GM12864 (cell line): ENCODE data around the gene CREG1.

Experiments
- DNase-seq: peaks from one replicate; pipeline ENCODE4 v3.0.0-alpha.2; 2011; ENCODE audit warnings: low read depth
- H3K4me3 ChIP-seq: 2 replicates; pipeline ENCODE4 v1.5.1; 2011; ENCODE audit warnings: mild to moderate bottlenecking, low read depth, low read length, control low read depth
- TF ChIP-seq, protein P1 (sequence below): IDR thresholded peaks from 2 replicates; pipeline ENCODE4 v1.5.1; 2011; ENCODE audit warnings: low read depth, mild to moderate bottlenecking, moderate library complexity, low read length, control low read depth, inconsistent platforms; ENCODE audit errors: missing control alignments

Gene CREG1

DNA sequence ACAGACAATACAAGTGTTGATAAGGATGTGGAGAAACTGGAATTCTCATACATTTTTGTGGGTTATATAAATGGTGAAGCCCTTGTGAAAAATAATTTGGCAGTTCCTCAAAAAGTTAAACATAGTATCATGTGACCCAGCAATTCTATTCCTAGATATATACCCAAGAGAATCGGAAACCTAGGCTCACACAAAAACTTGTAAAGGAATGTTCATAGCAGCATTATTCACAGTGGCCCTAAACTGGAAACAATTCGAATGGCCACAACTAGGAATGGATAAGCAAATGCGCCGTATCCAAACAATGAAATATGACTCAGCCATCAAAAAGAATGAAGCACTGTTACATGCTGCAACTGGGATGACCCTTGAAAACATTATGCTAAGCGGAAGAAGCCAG lies 31.3 kb downstream of the CREG1 start:
- TF ChIP-seq, protein P1, sequence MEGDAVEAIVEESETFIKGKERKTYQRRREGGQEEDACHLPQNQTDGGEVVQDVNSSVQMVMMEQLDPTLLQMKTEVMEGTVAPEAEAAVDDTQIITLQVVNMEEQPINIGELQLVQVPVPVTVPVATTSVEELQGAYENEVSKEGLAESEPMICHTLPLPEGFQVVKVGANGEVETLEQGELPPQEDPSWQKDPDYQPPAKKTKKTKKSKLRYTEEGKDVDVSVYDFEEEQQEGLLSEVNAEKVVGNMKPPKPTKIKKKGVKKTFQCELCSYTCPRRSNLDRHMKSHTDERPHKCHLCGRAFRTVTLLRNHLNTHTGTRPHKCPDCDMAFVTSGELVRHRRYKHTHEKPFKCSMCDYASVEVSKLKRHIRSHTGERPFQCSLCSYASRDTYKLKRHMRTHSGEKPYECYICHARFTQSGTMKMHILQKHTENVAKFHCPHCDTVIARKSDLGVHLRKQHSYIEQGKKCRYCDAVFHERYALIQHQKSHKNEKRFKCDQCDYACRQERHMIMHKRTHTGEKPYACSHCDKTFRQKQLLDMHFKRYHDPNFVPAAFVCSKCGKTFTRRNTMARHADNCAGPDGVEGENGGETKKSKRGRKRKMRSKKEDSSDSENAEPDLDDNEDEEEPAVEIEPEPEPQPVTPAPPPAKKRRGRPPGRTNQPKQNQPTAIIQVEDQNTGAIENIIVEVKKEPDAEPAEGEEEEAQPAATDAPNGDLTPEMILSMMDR, result no peak
- DNase-seq, result no peak
- no peak overlapping the region for H3K4me3 ChIP-seq

DNA sequence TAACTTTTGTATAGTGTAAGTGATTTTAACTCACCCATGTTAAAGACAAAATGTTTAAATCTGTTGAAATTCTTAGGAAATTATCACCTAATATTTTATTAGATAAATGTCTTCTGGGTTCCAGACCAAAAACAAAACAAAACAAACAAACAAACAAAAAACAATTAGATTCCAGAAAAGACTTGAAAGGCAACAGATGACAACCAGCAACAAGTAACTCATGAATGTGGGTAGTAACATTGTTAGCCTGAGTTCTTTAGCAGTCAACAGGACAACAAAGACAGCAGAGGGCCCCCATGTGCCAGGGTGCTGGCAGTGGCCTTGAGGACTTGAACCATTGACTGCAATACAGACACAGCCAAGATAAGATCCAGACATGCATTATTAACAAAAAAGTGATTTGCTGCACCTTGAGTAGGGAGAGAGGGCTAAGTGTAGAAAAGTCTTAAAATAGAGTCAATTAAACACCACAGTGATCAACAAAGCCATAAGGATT lies 32.8 kb downstream of the CREG1 start:
- no peak for DNase-seq
- H3K4me3 ChIP-seq, result no peak overlapping the region
- TF ChIP-seq, protein P1, result no peak

DNA sequence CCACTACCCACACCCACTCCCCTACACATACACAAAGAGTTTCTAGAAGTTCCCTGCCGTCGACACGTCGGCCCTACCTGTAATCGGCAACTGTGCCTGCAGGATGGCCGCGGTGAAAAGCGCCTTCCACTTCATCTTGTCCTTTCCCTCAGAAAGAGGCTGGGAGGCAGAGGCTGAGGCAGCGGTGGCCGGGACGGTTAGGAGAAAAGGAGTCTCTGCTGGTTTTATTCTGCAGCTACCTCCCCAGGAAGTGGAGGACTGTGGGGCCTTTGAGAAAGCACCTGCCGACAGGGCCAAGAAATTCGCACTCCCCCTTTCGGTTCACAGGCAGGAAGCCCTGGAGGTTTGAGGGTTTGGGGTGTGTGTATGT lies 35.2 kb downstream of the CREG1 start, which contains the start of gene CD247:
Gene CD247 (minus strand): TSS at position 199 of the 370 bp plus-strand sequence. CDS start 64 bp downstream, at position 135.
- TF ChIP-seq, protein P1, result no peak
- DNase-seq, result no peak
- H3K4me3 ChIP-seq, result no peak within 1 kb of the TSS

DNA sequence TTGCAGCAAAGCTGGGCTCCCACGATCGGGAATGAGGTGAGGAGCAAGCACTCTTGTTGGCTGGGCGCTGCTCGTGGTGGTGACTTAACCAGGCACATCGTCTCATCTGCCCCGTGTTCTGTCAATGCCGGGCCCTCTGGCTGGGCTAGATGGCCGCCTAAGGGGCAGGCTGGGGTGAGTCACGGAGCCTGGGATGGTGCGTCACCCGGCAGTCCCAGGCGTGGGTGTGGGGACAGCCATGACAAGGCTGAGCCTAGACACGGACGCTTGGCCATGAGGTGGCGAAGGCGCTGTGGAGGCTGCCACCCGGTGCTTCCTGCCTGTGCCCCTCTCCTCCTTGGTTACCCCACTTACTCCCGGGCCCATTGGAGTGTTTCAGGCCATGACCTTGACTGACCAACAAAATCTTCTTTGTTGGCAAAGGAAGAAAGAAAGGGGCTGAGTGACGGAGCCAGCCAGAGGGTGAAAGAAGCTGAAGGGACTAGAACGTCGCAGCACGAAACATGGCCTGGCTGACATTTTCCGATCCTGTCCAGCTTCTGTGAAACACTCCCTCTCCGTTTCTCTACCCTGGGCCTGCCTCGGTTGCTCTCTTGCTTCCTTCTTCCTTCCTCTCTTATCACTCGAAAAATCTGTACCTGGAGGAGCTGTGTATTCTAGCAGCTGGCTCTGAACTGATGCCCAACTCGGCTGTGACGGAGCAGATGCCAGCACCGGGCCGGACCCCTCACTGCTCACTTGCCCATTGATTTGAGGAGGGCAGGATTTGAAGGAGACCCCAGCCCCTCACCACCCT lies 35.8 kb downstream of the CREG1 start:
- no peak overlapping the region for H3K4me3 ChIP-seq
- TF ChIP-seq, protein P1, result no peak
- no peak for DNase-seq

DNA sequence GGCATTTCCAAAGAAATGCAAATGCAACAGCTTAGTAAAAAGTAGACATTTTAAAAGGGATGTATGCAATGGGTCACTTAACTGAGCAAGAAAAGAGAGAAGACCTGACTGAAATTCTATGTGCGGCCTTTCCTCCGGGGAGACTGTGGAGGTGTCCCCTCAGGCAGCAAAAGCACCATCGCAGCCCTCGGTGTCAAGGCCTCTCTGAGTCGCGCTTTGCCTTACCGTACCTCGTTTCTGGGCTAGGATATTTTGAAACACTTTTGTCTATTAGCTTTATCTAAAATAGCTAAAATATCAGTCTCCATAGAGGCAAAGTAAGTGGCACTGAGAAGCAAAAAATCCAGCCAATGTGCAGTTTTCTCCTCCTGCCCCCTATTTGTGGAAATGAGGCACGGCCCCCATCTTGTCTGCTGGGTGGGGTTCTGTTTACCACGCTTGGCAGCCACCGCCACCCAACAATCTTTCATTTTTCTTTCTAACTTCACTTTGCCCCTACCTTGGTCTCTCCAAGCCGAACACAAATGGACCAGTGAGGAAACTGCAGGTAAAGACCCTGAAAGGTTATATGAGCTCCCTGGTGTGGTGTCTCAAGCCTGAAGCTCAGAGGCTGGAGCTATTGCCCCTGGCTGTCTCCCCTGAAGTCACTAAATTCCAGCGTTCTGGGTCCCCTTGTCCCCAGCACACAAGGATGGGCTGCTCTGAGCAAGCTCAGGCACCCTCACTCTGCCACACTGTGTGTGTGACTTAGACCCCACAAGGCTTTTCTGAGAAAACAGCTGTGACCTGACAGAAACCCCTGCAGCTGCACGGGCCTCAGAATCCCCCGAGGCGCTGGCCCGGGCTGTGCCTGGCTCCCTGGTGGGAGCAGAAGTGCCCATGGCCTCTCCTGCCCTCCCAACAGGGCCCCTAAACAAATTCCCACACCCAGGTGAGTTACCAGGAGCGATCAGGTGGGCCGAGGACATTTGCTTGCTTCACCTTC lies 36.9 kb downstream of the CREG1 start:
- TF ChIP-seq, protein P1, result no peak
- H3K4me3 ChIP-seq, result no peak overlapping the region
- DNase-seq, result no peak

DNA sequence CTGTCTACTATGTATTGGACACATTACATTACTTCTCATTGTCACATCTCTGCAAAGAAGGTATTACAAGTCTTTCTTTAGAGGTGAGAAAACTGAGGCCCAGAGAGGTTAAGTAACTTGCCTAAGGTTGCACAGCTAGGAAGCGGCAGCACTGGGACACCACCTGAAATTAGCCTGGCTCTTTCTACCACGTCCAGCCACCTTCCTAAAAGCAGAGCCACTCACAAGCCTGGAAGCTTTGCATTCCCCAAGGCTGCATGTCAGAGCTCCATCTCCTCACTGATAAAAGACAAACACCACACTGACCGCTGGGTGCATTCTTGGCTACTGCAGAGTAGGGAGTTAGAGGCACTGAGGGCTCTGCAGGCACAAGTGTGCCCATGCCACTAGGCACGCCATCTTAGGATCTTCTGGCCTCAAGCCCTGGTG lies 37.7 kb downstream of the CREG1 start:
- no peak overlapping the region for H3K4me3 ChIP-seq
- TF ChIP-seq, protein P1, result no peak
- DNase-seq, result no peak
